Measurements from ENCODE around the gene TMEM234. TPM values are rescaled to one million over a fixed set of nuclear protein-coding genes. Genes with fewer than 3 reads are reported as not detected.

TMEM234 gene
- total and polyA plus RNA-seq, 2 of the 13 experiments (the other 11 are each of a cell fraction or from before 2014, with no cell fraction given), result 6.1 to 9.0 TPM

DNA sequence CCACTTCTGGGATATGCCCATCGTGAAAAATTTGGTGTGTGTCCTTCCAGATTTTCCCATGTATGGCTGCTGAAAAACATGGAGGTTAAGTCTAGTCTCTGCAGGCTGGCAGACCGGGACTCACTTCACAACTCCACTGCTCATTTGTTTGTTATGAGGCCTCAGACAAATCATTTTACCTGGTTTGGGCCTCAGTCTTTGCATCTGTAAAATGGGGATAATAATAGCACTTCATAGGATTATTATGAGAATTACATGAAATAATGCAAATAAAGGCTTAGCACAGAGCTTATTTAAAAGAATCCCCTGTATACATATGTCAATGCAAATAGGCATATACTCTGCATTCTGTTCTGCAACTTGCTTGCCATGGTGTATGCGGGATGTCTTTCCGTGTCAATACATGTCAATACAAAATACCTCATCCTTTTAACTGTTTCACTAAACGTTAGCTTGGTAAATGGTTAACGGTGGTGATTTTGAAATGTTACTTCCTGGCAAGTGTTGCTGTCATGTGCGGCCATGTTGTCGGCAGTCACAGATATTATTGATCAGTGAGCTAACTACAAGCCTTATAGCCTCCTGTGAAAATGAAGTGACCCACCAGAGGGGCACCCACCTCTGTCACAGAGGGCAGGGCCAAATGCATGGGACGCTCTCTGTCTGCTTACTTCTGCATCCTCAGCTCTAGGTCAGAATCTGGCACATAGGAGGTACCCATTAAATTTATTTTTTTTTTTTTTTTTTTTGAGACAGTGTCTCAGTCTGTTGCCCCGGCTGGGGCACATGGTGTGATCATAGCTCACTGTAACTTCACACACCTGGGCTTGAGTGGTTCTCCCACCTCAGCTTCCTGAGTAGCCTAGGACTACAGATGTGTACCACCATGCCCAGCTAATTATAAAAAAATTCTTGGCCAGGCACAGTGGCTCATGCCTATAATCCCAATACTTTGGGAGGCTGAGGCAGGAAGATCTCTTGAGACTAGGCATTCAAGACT, 33.2 kb upstream of the TMEM234 start (continued):
- TF ChIP-seq MNT (IDR thresholded peaks at IDR 0.05) (peak; percentile 47; the same call in 1 of the 2 replicates), EP300 (IDR thresholded peaks at IDR 0.05; ENCODE audit: low read depth in 2 of 2, low read length in 2 of 2) (0 out of 4 replicates have a peak, but pooled peaks of 1 of the 2 experiments have one; percentile 18), EP300 (CRISPR knock-in tag; IDR thresholded peaks at IDR 0.05; ENCODE audit: borderline replicate concordance) (no peak), ZNF607 (CRISPR knock-in tag; IDR thresholded peaks at IDR 0.05; ENCODE audit: borderline replicate concordance) (peak; percentile 29; the same call in 1 of the 2 replicates), ELF1 (CRISPR knock-in tag; IDR thresholded peaks at IDR 0.05) (0 out of 2 replicates have a peak, but pooled peaks have one; percentile 32), ZNF766 (CRISPR knock-in tag; IDR thresholded peaks at IDR 0.05; ENCODE audit: borderline replicate concordance) (no peak), FOXK1 (CRISPR knock-in tag; IDR thresholded peaks at IDR 0.05; ENCODE audit: borderline replicate concordance, low read depth) (peak; percentile 69; the same call in 1 of the 2 replicates), MIXL1 (CRISPR knock-in tag; IDR thresholded peaks at IDR 0.05) (0 out of 2 replicates have a peak, but pooled peaks have one; percentile 0), HMGA1 (CRISPR knock-in tag; conservative IDR thresholded peaks at IDR 0.05) (no peak), NCOA2 (CRISPR knock-in tag; IDR thresholded peaks at IDR 0.05) (0 out of 2 replicates have a peak, but pooled peaks have one; percentile 61), SOX13 (IDR thresholded peaks at IDR 0.05) (no peak), SOX13 (CRISPR knock-in tag; conservative IDR thresholded peaks at IDR 0.05 in 1 of 2, IDR thresholded peaks at IDR 0.05 in 1 of 2) (peak in 1 of 2 experiments; percentile 36; a peak in 1 of 4 replicates), ZBTB21 (CRISPR knock-in tag; IDR thresholded peaks at IDR 0.05) (peak; percentile 71; the same call in 1 of the 2 replicates), ZNF724P (CRISPR knock-in tag; IDR thresholded peaks at IDR 0.05; ENCODE audit: borderline replicate concordance) (no peak), RBAK (CRISPR knock-in tag; IDR thresholded peaks at IDR 0.05) (0 out of 2 replicates have a peak, but pooled peaks have one; percentile 27), NFKBIZ (CRISPR knock-in tag; IDR thresholded peaks at IDR 0.05) (0 out of 2 replicates have a peak, but pooled peaks have one; percentile 48), FOXK2 (IDR thresholded peaks at IDR 0.05) (peak; percentile 77; the same call in 1 of the 2 replicates), GMEB1 (CRISPR knock-in tag; IDR thresholded peaks at IDR 0.05; ENCODE audit: borderline replicate concordance) (no peak), TCF7 (IDR thresholded peaks at IDR 0.05; ENCODE audit: low read depth) (peak; percentile 47), LCORL (IDR thresholded peaks at IDR 0.05) (no peak), LCORL (CRISPR knock-in tag; IDR thresholded peaks at IDR 0.05) (0 out of 2 replicates have a peak, but pooled peaks have one; percentile 34), FOXO1 (CRISPR knock-in tag; IDR thresholded peaks at IDR 0.05) (peak; percentile 42; the same call in 1 of the 2 replicates)
- TF ChIP-seq, protein P1, sequence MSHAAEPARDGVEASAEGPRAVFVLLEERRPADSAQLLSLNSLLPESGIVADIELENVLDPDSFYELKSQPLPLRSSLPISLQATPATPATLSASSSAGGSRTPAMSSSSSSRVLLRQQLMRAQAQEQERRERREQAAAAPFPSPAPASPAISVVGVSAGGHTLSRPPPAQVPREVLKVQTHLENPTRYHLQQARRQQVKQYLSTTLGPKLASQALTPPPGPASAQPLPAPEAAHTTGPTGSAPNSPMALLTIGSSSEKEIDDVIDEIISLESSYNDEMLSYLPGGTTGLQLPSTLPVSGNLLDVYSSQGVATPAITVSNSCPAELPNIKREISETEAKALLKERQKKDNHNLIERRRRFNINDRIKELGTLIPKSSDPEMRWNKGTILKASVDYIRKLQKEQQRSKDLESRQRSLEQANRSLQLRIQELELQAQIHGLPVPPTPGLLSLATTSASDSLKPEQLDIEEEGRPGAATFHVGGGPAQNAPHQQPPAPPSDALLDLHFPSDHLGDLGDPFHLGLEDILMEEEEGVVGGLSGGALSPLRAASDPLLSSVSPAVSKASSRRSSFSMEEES (CRISPR knock-in tag; IDR thresholded peaks at IDR 0.05), result peak; percentile 66
